ENCODE measurements around the gene SLC38A2. TPM values are rescaled to one million over a fixed set of nuclear protein-coding genes. Genes with fewer than 3 reads are reported as not detected.
A peak's percentile ranks its signal among the peaks of the same experiment; 100 is the strongest.

Gene SLC38A2
- total and polyA plus RNA-seq, 9 donors = 124 to 390 (median 197) TPM

DNA sequence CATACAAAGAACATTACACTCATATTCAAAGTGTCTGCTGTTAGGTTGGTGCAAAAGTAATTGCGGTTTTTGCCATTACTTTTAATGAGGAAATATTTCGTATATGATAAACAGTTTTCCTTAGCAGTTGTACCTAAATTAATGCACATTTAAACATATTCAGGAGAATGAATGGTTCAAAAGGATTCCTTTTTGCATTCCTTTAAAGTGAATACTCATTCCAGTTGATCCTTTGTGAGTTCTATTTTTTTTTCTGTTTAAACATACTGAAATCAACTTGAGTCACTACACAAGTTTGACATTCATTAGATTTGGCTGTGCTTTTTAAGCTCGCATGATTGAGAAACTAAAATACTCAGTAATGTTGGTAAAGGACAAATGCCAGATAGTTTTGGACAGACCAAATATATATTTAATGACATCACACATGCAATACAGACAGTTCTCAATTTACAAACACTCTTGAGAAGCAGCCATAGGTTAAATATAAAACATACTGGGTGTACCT is 13.8 kb upstream of the SLC38A2 start:
- WGBS, 3 donors = 51 to 62% (median 52%) methylated on average over 3 of the region's 3 CpGs
- Histone ChIP-seq H3K9me3 (no peaks in the 10 kb centered on the region), H3K4me3 (peak overlapping the region; percentile 13), H3K4me1 (ENCODE audit: insufficient read depth) (peaks cover 17% of the 10 kb centered on the region), H3K27me3 (no peaks in the 10 kb centered on the region), H3K27ac (peak overlapping the region in 1 of 2 donors; percentile 100), H3K36me3 (no peaks in the 10 kb centered on the region)
- intact Hi-C loops (cut with DNase I) = loop anchor here in 1 of 4 donors (10.0 kb wide), 1 partner anchor 268 kb away; no protein-coding TSS in a partner anchor
- no peak for DNase-seq
- TF ChIP-seq, protein P1, sequence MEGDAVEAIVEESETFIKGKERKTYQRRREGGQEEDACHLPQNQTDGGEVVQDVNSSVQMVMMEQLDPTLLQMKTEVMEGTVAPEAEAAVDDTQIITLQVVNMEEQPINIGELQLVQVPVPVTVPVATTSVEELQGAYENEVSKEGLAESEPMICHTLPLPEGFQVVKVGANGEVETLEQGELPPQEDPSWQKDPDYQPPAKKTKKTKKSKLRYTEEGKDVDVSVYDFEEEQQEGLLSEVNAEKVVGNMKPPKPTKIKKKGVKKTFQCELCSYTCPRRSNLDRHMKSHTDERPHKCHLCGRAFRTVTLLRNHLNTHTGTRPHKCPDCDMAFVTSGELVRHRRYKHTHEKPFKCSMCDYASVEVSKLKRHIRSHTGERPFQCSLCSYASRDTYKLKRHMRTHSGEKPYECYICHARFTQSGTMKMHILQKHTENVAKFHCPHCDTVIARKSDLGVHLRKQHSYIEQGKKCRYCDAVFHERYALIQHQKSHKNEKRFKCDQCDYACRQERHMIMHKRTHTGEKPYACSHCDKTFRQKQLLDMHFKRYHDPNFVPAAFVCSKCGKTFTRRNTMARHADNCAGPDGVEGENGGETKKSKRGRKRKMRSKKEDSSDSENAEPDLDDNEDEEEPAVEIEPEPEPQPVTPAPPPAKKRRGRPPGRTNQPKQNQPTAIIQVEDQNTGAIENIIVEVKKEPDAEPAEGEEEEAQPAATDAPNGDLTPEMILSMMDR (IDR thresholded peaks at IDR 0.05) = no peak
- TF ChIP-seq EP300 (IDR thresholded peaks at IDR 0.05) (no peak), POLR2A (IDR thresholded peaks at IDR 0.05) (no peak)

DNA sequence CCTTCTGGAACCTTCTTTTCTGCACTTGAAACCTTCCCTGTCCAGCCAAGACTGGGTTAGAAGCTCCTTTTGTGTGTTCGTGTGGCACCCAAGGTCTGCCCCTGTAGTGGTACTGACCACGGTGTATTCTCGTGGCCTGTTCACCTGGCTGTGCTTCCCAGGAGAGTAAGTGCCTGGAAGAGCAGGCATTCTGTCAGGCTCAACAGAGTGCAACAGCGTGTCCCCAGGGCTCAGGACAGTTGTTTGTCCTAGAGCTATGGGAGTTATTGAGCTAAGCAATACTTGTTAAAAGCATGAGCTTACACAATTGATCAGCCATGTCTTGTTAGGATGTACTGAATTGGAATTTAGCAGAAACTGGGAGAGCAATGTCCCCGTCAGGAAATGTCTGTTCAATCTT is 12.9 kb upstream of the SLC38A2 start:
- 76 to 96% (median 92%) methylated on average over 5 of the region's 5 CpGs for WGBS, 3 donors
- no peaks in the 10 kb centered on the region for H3K9me3 ChIP-seq
- peak overlapping the region in 1 of 2 donors; percentile 100 for H3K27ac ChIP-seq
- no peaks in the 10 kb centered on the region for H3K27me3 ChIP-seq
- no peak for DNase-seq
- peaks cover 17% of the 10 kb centered on the region for H3K4me1 ChIP-seq (ENCODE audit: insufficient read depth)
- no peaks in the 10 kb centered on the region for H3K36me3 ChIP-seq
- H3K4me3 ChIP-seq = no peak overlapping the region
- intact Hi-C loops (cut with DNase I) = loop anchor here in 1 of 4 donors (10.0 kb wide), 1 partner anchor 269 kb away; no protein-coding TSS in a partner anchor
- TF ChIP-seq EP300 (IDR thresholded peaks at IDR 0.05) = no peak
- TF ChIP-seq, protein P1 (IDR thresholded peaks at IDR 0.05) = no peak

DNA sequence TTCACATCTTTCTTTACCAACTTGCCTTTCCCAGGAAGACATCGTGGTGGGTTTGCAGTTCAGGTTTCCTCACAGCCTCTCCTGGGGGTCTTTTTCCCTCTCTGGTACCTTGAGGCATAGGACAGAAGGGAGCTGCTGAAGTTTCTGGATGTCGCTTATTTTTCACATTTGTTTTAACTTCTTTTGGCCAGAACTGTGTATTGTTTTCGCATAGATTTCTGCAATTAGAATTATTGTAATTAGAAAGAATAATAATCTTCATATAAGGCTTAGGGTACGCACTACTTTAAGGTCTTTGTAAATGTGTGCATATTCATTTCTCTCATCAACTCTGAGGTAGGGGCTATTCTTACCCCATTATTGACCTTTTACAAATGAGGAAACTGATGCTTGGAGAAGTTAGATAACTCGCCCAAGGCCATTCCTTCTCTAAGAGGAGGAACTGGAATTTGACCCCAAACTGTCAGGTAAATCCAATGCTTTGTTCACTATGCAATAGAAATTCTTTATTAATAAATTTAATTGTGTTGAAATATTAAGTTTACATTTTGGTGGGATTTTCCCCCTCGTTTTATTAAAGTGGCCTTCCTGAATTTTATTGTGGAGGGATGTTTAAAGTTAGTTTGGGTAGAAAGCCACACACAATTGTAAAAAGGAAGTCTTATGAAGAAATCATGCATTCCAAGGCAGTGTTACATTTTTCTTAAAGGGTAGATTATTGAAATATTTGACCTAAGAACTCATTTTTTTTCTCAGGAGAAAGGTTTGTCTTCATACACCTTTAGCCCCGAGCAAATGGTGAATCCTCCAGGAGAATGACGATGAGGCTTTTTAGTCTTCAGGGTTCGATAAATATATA is 12.1 kb upstream of the SLC38A2 start:
- Histone ChIP-seq H3K4me1 (ENCODE audit: insufficient read depth) (peaks cover 17% of the 10 kb centered on the region), H3K4me3 (peak overlapping the region; percentile 81), H3K27me3 (no peaks in the 10 kb centered on the region), H3K36me3 (no peaks in the 10 kb centered on the region), H3K9me3 (no peaks in the 10 kb centered on the region), H3K27ac (peak overlapping the region; percentile 86 to 100)
- no peak for DNase-seq
- 45 to 59% (median 58%) methylated on average over 9 of the region's 9 CpGs for WGBS, 3 donors
- no peak for TF ChIP-seq POLR2A (IDR thresholded peaks at IDR 0.05)
- no peak for TF ChIP-seq EP300 (IDR thresholded peaks at IDR 0.05)
- TF ChIP-seq, protein P1 (IDR thresholded peaks at IDR 0.05) = no peak
- intact Hi-C loops (cut with DNase I) = loop anchor here in 1 of 4 donors (10.0 kb wide), 1 partner anchor 270 kb away; no protein-coding TSS in a partner anchor

DNA sequence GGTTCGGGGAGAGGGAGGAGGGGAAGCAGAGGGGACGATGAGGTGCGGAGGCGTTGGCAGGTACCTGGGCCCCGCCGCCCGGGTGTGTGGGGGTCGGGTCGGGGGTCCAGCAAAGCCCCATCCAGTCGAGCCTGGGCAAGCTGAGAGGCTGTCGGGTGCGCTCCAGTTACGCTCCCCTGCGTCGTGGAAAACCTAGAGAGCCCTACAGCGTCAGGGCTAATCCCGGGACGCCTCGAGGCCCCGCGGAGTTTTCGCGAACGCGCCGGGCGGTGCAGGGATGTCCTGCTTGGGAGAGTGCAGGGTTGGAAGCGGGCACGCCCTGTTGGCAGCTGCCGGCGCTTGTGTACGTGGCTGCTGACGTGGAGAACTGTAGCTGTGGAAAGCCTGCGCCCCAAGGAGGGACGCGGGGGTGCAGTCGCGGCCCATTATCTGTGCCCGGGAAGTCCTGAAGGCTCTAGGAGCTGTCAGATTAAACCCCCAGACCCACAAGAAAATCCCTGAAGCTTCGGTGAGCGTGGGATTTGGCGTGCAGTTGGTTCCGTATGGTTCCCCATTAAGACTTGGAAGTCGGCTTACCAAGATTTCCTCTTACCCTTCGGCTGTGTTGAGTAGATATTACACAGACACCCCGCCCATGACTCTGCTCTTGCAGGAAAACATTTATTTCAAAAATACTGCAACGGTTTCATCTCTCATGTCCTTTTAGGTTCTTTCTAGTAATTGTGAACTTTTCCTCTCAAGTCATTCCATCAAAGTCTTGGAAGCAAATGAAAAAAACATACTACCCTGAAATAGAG is 11.3 kb upstream of the SLC38A2 start:
- Histone ChIP-seq H3K27me3 (no peaks in the 10 kb centered on the region), H3K9me3 (no peaks in the 10 kb centered on the region), H3K4me3 (peak overlapping the region; percentile 81), H3K4me1 (ENCODE audit: insufficient read depth) (peaks cover 12% of the 10 kb centered on the region), H3K36me3 (no peaks in the 10 kb centered on the region), H3K27ac (peak overlapping the region; percentile 86 to 100)
- DNase-seq = peak; percentile 95 to 97 (median 95)
- intact Hi-C loops (cut with DNase I) = loop anchor here in 2 of 4 donors (1.0 to 10.0 kb wide), 2 partner anchors 13 to 271 kb away; no protein-coding TSS in a partner anchor
- TF ChIP-seq EP300 (IDR thresholded peaks at IDR 0.05) = peak; percentile 70
- TF ChIP-seq, protein P1 (IDR thresholded peaks at IDR 0.05) = peak in 2 of 3 donors; percentile 30 to 52
- peak; percentile 85 for TF ChIP-seq POLR2A (IDR thresholded peaks at IDR 0.05)
- WGBS, 3 donors = 0% methylated on average over 44 to 47 of the region's 47 CpGs
